GM18508 (cell line): Measurements from ENCODE around the gene C12orf75.

Experiments used
- ATAC-seq: cut with Tn5 transposase; IDR thresholded peaks from one replicate; pipeline ENCODE4 v1.9.1; 2021; ENCODE audit warnings: moderate number of reproducible peaks; ENCODE audit not compliant: insufficient read depth, unreplicated experiment

C12orf75 gene

DNA sequence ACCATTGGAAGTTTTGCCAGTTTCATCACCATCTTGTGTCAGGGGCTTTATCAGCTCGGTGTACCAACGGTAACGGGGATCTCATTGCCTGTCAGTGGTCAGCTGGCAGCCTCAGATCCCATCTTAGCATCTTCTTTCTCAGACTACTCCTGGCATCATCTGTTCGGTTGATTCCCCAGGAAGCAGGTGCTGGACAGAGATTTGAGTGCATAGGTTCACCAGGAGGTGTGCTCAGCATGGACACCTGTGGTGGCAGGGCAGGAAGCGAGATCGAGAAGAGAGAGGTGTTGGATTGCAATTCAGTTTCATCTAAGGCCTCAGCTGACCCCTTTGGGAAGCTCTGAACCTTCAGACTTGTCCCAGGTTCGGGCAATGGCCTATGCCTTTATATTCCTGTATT lies 76.0 kb downstream of the C12orf75 start:
- no peak for ATAC-seq

DNA sequence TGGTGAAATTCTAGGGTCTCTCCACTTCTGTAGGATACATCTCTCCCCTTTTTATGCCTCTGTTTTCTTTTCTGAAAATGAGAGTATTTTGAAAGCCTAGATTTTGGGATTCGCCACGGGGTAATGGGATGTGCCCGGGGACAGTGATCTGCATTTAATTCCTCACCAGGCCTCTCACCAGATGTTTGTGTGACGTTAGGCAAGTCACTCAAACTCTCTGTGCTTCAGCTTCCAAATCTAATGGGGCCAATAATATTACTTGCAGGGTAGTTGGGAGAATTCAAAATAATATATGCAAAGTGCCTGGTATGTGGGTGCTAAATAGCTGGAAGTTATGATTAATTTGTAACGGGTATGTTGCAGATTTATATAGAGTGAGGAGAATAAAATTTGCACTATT lies 78.8 kb downstream of the C12orf75 start:
- ATAC-seq, result no peak

DNA sequence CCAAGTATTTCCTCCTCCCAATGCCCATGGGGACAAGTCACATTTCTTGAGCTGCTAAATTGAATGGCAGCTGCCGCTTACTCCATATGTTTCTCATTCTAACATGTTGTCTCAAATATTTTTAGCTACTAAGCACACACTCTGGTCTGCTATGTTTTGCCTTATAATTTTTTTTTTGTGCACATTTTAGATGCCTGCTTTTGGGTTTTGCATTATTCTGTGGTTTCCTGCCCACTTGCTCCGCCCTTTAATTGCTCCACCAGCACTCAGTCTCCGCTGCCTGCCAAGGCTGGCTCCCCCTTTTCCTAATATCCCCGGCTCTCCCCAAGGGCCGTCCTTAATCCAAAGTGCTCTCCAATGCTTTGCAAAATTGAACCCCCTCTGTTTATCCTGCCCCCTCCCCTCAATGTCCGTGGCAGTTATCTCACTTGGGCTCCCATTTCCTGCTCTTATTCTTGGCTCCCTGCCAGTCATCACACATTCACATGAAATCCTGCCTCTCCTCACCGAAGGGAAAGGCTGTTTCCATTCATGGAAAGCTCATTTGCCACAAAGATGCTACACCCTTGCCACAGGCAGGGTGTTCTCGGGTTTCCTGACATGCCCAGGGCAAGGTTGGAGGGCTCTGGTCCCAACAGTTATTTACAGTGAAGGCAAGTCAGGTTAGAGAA lies 79.4 kb downstream of the C12orf75 start:
- ATAC-seq, result no peak

DNA sequence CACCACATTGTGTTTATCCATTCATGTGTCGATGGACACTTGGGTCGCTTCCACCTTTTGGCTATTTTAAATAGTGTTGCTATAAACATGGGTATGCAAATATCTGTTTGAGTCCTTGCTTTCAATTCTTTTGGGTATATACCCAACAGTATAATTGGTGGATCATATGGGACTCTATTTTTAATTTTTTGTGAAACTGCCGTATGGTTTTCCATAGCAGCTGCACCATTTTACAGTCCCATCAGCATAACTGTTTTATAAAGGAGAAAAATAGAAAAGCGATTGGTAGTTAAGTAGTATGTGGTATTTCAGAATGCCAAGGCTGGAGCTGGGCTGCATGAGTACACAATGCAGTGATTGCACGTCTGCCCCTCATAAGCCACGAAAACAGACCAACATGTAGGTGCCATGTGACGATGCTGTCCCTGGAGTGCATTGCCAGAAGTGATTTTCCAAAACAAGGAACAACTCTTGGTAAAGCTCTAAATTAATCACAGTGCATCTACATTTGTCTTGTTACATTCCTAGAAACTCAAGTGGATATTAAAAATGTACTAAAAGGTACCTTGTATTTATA lies 83.5 kb downstream of the C12orf75 start:
- no peak for ATAC-seq

DNA sequence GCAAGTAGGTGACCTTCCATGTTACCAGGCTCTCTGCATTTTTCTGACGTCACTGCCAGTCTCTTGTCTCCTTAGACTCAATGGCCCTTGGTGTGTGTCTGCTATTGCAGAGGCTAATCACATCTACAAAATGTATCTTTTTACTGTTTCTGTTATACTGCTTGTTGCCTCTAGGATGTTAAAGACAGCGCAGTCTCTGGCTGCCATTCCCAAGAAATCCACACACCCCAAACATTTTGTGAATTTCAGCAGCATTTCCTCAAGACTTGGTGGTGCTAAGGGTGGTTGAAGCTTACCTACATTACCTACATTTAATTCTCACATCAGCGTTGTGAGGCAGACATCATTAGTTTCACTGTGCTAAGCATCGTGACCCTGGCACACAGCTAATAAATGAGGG lies 87.2 kb downstream of the C12orf75 start:
- no peak for ATAC-seq

DNA sequence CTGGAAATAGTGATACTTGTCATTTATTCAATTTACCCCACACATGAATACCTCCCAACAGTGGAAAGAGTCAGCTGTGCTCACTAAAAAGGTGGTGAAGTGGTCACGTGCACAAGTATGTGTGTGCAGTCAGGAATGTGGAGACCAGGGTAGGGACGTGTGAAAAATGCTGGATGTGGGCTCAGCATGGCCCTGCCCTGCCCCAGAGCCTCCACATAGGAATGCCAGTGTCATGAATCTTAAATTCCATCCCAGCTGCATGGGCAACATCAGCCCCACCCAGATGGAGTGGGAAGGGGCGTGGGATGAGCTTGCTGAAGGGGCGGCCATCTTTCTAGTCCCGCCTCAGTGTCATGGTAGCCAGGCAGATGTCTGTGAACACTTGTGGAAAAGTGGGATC lies 87.7 kb downstream of the C12orf75 start:
- no peak for ATAC-seq

DNA sequence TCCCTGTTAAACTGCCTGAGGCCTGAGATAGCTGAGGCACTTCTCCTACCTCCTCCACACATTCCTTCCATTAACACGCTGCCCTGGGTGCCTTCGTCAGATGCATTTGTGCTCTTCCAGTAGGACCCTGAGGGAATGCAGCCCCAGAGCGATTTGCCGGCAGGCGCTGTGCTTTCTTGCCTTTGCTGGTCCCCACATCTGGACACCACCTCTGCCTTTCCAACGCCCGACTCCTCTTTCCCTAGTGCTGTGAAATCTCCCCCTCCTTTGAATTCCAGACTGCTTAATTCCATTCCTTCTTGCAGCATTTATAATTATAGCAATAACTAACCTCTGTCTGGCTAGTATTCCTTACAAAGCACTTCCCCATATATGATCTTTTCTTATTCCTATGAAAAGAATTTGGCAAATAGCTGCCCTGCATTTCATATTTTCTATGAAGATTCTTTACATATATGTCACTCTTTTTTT lies 88.4 kb downstream of the C12orf75 start:
- no peak for ATAC-seq

DNA sequence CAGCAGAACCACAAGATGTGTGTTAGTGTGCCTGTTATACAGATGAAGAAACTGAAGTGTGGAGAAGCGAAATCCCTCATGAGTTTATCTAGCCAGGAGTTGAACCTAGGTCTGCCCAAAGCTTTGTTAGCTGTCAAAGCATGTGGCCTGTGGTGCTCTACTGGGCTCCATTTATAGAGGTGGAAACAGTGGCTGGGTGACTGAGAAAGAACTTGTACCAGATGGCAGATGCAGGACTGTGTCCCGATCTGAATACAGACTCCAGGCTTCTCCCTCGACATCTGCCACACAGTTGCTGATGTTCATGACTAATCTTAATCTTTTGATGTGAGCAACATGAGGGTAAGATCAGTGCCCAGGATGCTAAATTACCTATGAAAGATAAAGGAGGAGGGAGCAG lies 89.1 kb downstream of the C12orf75 start:
- ATAC-seq, result no peak

DNA sequence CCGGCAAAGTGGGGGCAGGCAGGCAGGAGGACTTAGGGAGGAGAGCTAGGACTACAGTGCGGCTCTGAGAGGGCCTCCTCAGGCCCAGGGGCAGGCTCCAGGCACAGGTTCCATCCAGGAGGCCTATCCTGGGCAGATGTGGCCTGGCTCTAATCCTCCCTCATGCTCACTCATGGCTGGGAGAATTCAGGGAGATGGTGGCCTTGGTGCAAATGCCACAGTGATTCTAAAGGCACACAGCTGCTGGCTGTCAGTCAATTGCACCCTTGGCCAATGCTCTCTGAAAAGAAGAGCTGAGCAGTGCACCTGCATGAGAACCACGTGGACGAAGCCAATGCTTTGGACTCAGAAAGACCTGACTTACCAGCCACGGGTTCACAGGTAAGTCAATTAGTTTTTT lies 89.6 kb downstream of the C12orf75 start:
- ATAC-seq, result no peak

DNA sequence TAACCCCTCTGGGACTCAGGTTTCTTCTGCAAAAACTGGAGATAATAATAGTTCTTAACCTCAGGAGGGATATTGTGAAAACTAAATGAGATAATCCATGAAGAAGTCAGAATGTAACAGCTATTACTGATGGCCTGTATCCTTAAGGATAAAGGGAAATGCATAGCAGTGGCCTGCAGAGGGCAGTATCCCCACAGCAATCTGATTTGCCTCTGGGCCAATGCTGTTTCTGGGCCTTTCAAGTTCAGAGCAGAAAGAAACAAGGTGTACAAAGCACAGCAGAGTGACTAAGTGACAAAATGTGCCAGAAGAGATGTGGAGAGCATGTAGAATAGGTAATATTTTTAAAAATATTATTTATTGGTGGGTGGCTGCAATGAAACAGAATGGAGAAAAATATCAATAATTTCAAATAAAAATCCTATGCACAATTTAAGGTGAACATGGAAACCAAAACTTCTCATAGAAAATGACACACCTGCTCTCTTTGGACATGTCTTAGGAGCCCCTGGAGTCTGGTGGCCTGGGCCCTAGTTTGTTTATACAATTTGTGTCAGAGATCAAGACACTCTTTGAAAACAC lies 90.3 kb downstream of the C12orf75 start:
- peak; percentile 61 for ATAC-seq
